ENCODE measurements around the gene SP110.

GRCh38 chr2:230174466-230174865 lies 45.3 kb downstream of the SP110 start:
- TF ChIP-seq CTCF (IDR thresholded peaks at IDR 0.05; ENCODE audit: borderline replicate concordance, extremely low read depth, low read length, poor library complexity, severe bottlenecking) (no peak), EZH2 (IDR thresholded peaks at IDR 0.05; ENCODE audit: borderline replicate concordance, low read depth, low read length, severe bottlenecking) (no peak)
